ENCODE data around the gene COPG2. TPM values are rescaled to one million over a fixed set of nuclear protein-coding genes. Genes with fewer than 3 reads are reported as not detected.

Gene COPG2
- total RNA-seq, 1 experiment from 2014 or later: 77.7 TPM

DNA sequence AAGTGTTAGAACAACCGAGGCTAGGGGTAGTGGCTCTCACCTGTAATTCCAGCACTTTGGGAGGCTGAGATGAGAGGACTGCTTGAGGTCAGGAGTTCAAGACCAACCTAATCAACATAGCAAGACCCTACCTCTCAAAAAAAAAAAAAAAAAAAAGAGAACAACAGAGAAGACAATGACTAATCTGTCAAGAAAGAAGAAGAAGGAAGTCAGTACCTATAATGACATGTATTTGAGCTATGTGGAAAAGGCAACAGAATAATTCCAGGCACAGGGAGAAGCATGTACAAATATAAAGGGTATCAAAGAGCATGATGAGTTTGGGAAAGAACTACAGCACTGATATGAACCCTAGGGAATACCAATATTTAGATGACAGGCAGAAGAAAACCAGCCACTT, 27.5 kb downstream of the COPG2 start:
- no peak for DNase-seq
- Histone ChIP-seq H3K27me3 (ENCODE audit: insufficient read depth, low read length) (no peaks in the 10 kb centered on the region), H3K4ac (ENCODE audit: low read depth, low read length) (no peak overlapping the region), H3K4me2 (ENCODE audit: insufficient read depth, insufficient read length, low read length) (no peak overlapping the region), H4K91ac (ENCODE audit: insufficient read length, low read depth, low read length) (no peak overlapping the region), H3K23ac (ENCODE audit: insufficient read length, low read depth, low read length) (no peak overlapping the region), H2AFZ (ENCODE audit: low read length) (no peak overlapping the region), H3K23me2 (ENCODE audit: insufficient read length, low read depth, low read length, poor library complexity, severe bottlenecking) (no peaks in the 10 kb centered on the region), H3K9ac (ENCODE audit: extremely low read depth, insufficient read length, low read length) (no peak overlapping the region), H3T11ph (ENCODE audit: low read length) (no peak overlapping the region), H2BK15ac (ENCODE audit: low read depth, low read length) (no peak overlapping the region), H3K27ac (ENCODE audit: insufficient read length, low read depth, low read length) (no peak overlapping the region), H3K9me3 (ENCODE audit: control insufficient read depth, low read depth, low read length) (no peaks in the 10 kb centered on the region), H3K4me1 (ENCODE audit: insufficient read depth, low read length) (no peaks in the 10 kb centered on the region), H4K8ac (replicated peaks; ENCODE audit: insufficient read length, low read depth, low read length) (no peak overlapping the region), H2BK20ac (ENCODE audit: low read depth, low read length, poor library complexity, severe bottlenecking) (no peak overlapping the region), H3K14ac (ENCODE audit: insufficient read depth, low read length) (no peak overlapping the region), H3K56ac (ENCODE audit: insufficient read length, low read depth, low read length) (no peak overlapping the region), H2BK5ac (ENCODE audit: insufficient read length, low read length) (no peak overlapping the region), H4K5ac (ENCODE audit: insufficient read length, low read depth, low read length) (no peak overlapping the region), H3K79me1 (ENCODE audit: insufficient read depth, low read depth, low read length, poor library complexity, severe bottlenecking) (no peaks in the 10 kb centered on the region), H3K18ac (ENCODE audit: insufficient read length, low read depth, low read length) (no peak overlapping the region), H2AK5ac (ENCODE audit: insufficient read length, low read length) (no peak overlapping the region), H4K20me1 (ENCODE audit: control insufficient read depth, insufficient read depth, insufficient read length) (no peaks in the 10 kb centered on the region), H2BK12ac (ENCODE audit: insufficient read length, low read depth, low read length) (no peak overlapping the region), H3K79me2 (ENCODE audit: insufficient read depth, low read length) (no peaks in the 10 kb centered on the region), H2BK120ac (ENCODE audit: low read depth, low read length, poor library complexity, severe bottlenecking) (no peak overlapping the region)
- WGBS (ENCODE audit: extremely low coverage, insufficient read length, low lambda C conversion rate): no CpG with 5 or more reads among the region's 1 CpG
- no peak overlapping the region for H3K27ac Mint-ChIP-seq
- peaks cover 40 to 79% (median 70%) of the 10 kb centered on the region in 3 experiments for H3K36me3 Mint-ChIP-seq (ENCODE audit: insufficient read depth in 1 of 3, low read depth in 3 of 3)
- TF ChIP-seq, protein P1, sequence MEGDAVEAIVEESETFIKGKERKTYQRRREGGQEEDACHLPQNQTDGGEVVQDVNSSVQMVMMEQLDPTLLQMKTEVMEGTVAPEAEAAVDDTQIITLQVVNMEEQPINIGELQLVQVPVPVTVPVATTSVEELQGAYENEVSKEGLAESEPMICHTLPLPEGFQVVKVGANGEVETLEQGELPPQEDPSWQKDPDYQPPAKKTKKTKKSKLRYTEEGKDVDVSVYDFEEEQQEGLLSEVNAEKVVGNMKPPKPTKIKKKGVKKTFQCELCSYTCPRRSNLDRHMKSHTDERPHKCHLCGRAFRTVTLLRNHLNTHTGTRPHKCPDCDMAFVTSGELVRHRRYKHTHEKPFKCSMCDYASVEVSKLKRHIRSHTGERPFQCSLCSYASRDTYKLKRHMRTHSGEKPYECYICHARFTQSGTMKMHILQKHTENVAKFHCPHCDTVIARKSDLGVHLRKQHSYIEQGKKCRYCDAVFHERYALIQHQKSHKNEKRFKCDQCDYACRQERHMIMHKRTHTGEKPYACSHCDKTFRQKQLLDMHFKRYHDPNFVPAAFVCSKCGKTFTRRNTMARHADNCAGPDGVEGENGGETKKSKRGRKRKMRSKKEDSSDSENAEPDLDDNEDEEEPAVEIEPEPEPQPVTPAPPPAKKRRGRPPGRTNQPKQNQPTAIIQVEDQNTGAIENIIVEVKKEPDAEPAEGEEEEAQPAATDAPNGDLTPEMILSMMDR (conservative IDR thresholded peaks at IDR 0.05): no peak
- no peaks in the 10 kb centered on the region for H3K4me1 Mint-ChIP-seq
- no peaks in the 10 kb centered on the region; the same call in 1 of the 2 replicates for H3K27me3 Mint-ChIP-seq (ENCODE audit: low read depth)
- H3K4me3 Mint-ChIP-seq: no peak overlapping the region
- H3K9me3 Mint-ChIP-seq: peaks cover 25 to 31% of the 10 kb centered on the region in 2 experiments
